GM21529 (cell line): ENCODE data around the gene B3GALT6.

Experiments
- ATAC-seq: cut with Tn5 transposase; IDR thresholded peaks from one replicate; pipeline ENCODE4 v1.9.1; 2021; ENCODE audit not compliant: unreplicated experiment

Gene B3GALT6

GRCh38 chr1:1215881-1216605 lies 16.0 kb upstream of the B3GALT6 start:
- ATAC-seq = no peak

- no peak for ATAC-seq
Observed at GRCh38 chr1:1216770-1217620, 15.0 kb upstream of the B3GALT6 start.

GRCh38 chr1:1217621-1218523 lies 14.2 kb upstream of the B3GALT6 start:
- ATAC-seq = no peak

GRCh38 chr1:1218524-1219200 lies 13.4 kb upstream of the B3GALT6 start:
- ATAC-seq = no peak

GRCh38 chr1:1219341-1219740 lies 12.7 kb upstream of the B3GALT6 start:
- no peak for ATAC-seq

- ATAC-seq = no peak
Observed at GRCh38 chr1:1220197-1220596, 11.8 kb upstream of the B3GALT6 start.

- no peak for ATAC-seq
Observed at GRCh38 chr1:1221887-1222574, 10.0 kb upstream of the B3GALT6 start.

- no peak for ATAC-seq
Observed at GRCh38 chr1:1222575-1223225, 9.3 kb upstream of the B3GALT6 start.

GRCh38 chr1:1223321-1223720 lies 8.7 kb upstream of the B3GALT6 start:
- ATAC-seq = no peak

- ATAC-seq = no peak
Observed at GRCh38 chr1:1223891-1224290, 8.1 kb upstream of the B3GALT6 start.

GRCh38 chr1:1225238-1225845 lies 6.7 kb upstream of the B3GALT6 start:
- no peak for ATAC-seq

- ATAC-seq = no peak
Observed at GRCh38 chr1:1225913-1226312, 6.1 kb upstream of the B3GALT6 start.

GRCh38 chr1:1226566-1227362 lies 5.3 kb upstream of the B3GALT6 start:
- no peak for ATAC-seq

GRCh38 chr1:1227386-1227785 lies 4.7 kb upstream of the B3GALT6 start:
- no peak for ATAC-seq

- ATAC-seq = no peak
Observed at GRCh38 chr1:1228187-1228586, 3.9 kb upstream of the B3GALT6 start.

- ATAC-seq = no peak
Observed at GRCh38 chr1:1228596-1229321, 3.3 kb upstream of the B3GALT6 start.

GRCh38 chr1:1229770-1230169 lies 2.3 kb upstream of the B3GALT6 start:
- no peak for ATAC-seq
